IMR-90 (cell line): ENCODE measurements around the gene RGS9BP. TPM values are rescaled to one million over a fixed set of nuclear protein-coding genes. Genes with fewer than 3 reads are reported as not detected.
"Not testable (repeated sequence)": the region's sequence is repeated elsewhere in the genome, so short reads cannot be mapped to it uniquely, and the experiment has no call there.

ENCODE experiments used
- ATAC-seq: fragments of 200-7000 bp; cut with Tn5 transposase; 2 replicates; pipeline ENCODE4 v1.9.1; 2020; ENCODE audit warnings: low read depth, mild to moderate bottlenecking, moderate library complexity
- BruUV-seq: library from RNA; stranded (reverse); fragments of 400-500 nt; replicated peaks from 2 replicates; lab custom pipeline; 2021; lab: Mats Ljungman, UMichigan
- CTCF ChIA-PET: fragments of 300-600 bp; formaldehyde crosslinking; extraction: SDS; loops from one replicate; lab custom pipeline; 2021; ENCODE audit warnings: antibody characterized with exemption; lab: Yijun Ruan, JAX
- POLR2A ChIA-PET: fragments of 300-600 bp; sonication (Branson Sonifier 250); formaldehyde crosslinking; loops from one replicate; lab custom pipeline; 2022; ENCODE audit warnings: antibody characterized with exemption; ENCODE audit not compliant: unreplicated experiment; lab: Charles Lee
- DNase-seq: peaks from one replicate; pipeline ENCODE4 v3.0.0; 2013
- H2AFZ ChIP-seq: replicated peaks from 2 replicates; pipeline ENCODE3; 2013; ENCODE audit warnings: low read length, mild to moderate bottlenecking; ENCODE audit not compliant: poor library complexity
- H2AK5ac ChIP-seq: 2 replicates; pipeline ENCODE4 v1.6.1; 2013; ENCODE audit warnings: low read depth, low read length, inconsistent platforms
- H2AK9ac ChIP-seq: replicated peaks from 2 replicates; pipeline ENCODE3; 2013; ENCODE audit warnings: mild to moderate bottlenecking, low read depth, low read length, moderate library complexity; ENCODE audit not compliant: poor library complexity
- H2BK120ac ChIP-seq: 2 replicates; pipeline ENCODE4 v1.6.1; 2013; ENCODE audit warnings: low read depth, low read length, inconsistent platforms
- H2BK15ac ChIP-seq: 3 replicates; pipeline ENCODE4 v1.6.1; 2013; ENCODE audit warnings: low read depth, low read length, inconsistent platforms
- H2BK20ac ChIP-seq: 2 replicates; pipeline ENCODE4 v1.6.1; 2013; ENCODE audit warnings: low read depth, mild to moderate bottlenecking, inconsistent platforms, low read length, moderate library complexity
- H2BK5ac ChIP-seq: 2 replicates; pipeline ENCODE4 v1.6.1; 2013; ENCODE audit warnings: mild to moderate bottlenecking, low read depth, low read length, inconsistent platforms; ENCODE audit not compliant: poor library complexity, severe bottlenecking
- H3K14ac ChIP-seq: replicated peaks from 2 replicates; pipeline ENCODE4 v1.6.1; 2013; ENCODE audit warnings: low read depth, low read length, inconsistent platforms
- H3K18ac ChIP-seq: 2 replicates; pipeline ENCODE4 v1.6.1; 2013; ENCODE audit warnings: low read depth, low read length, control low read depth
- H3K23ac ChIP-seq: 2 replicates; pipeline ENCODE4 v1.6.1; 2013; ENCODE audit warnings: low read depth, low read length, inconsistent platforms
- H3K27ac ChIP-seq: 2 replicates; pipeline ENCODE4 v1.5.1; 2013; ENCODE audit warnings: mild to moderate bottlenecking, control low read depth, low read length; ENCODE audit not compliant: insufficient read depth
- H3K27me3 ChIP-seq: 2 replicates; pipeline ENCODE4 v1.6.1; 2013; ENCODE audit warnings: low read length; ENCODE audit not compliant: control insufficient read depth, insufficient read depth
- H3K36me3 ChIP-seq: 2 replicates; pipeline ENCODE4 v1.6.1; 2013; ENCODE audit warnings: low read length, mixed read lengths; ENCODE audit not compliant: control insufficient read depth, insufficient read depth
- H3K4ac ChIP-seq: 2 replicates; pipeline ENCODE4 v1.6.1; 2013; ENCODE audit warnings: low read depth, low read length, inconsistent platforms
- H3K4me1 ChIP-seq: 2 replicates; pipeline ENCODE4 v1.6.1; 2013; ENCODE audit warnings: low read length, mixed read lengths; ENCODE audit not compliant: control insufficient read depth, insufficient read depth
- H3K4me2 ChIP-seq: 2 replicates; pipeline ENCODE4 v1.6.1; 2013; ENCODE audit warnings: low read depth, mild to moderate bottlenecking, control low read depth, low read length, moderate library complexity
- H3K4me3 ChIP-seq: 2 replicates; pipeline ENCODE4 v1.5.1; 2013; ENCODE audit warnings: low read depth, mild to moderate bottlenecking, control low read depth, low read length, moderate library complexity; ENCODE audit not compliant: insufficient read depth
- H3K56ac ChIP-seq: 2 replicates; pipeline ENCODE4 v1.6.1; 2013; ENCODE audit warnings: low read length, inconsistent platforms; ENCODE audit not compliant: insufficient read depth; ENCODE audit errors: extremely low read depth
- H3K79me1 ChIP-seq, 2 experiments: 2 replicates each; pipeline ENCODE4 v1.6.1; 2013; ENCODE audit warnings: low read length in 2 of 2, inconsistent platforms in 1 of 2, low read depth in 1 of 2
- H3K9ac ChIP-seq: 2 replicates; pipeline ENCODE4 v1.6.1; 2013; ENCODE audit warnings: low read depth, low read length, control low read depth
- H3K9me1 ChIP-seq: 2 replicates; pipeline ENCODE4 v1.6.1; 2013; ENCODE audit warnings: low read length, inconsistent platforms; ENCODE audit not compliant: insufficient read depth
- H3K9me3 ChIP-seq: 2 replicates; pipeline ENCODE4 v1.6.1; 2013; ENCODE audit warnings: low read length; ENCODE audit not compliant: control insufficient read depth, insufficient read depth
- H4K20me1 ChIP-seq: 2 replicates; pipeline ENCODE4 v1.6.1; 2013; ENCODE audit warnings: low read length, inconsistent platforms; ENCODE audit not compliant: insufficient read depth
- H4K5ac ChIP-seq: 2 replicates; pipeline ENCODE4 v1.6.1; 2013; ENCODE audit warnings: mild to moderate bottlenecking, low read depth, low read length, control low read depth
- H4K8ac ChIP-seq, 2 experiments: 2 replicates each; pipeline ENCODE4 v1.6.1; 2013; ENCODE audit warnings: low read depth in 2 of 2, low read length in 2 of 2, control low read depth in 1 of 2, inconsistent platforms in 1 of 2
- H4K91ac ChIP-seq: 2 replicates; pipeline ENCODE4 v1.6.1; 2013; ENCODE audit warnings: low read depth, low read length, inconsistent platforms; ENCODE audit not compliant: insufficient read depth
- CEBPB ChIP-seq: IDR thresholded peaks from 2 replicates; pipeline ENCODE4 v1.6.1; 2012; ENCODE audit warnings: low read depth, low read length, improper control_type of control experiment
- MXI1 ChIP-seq: IDR thresholded peaks from 2 replicates; pipeline ENCODE4 v1.6.1; 2012; ENCODE audit warnings: low read depth, mild to moderate bottlenecking, low read length, moderate library complexity, borderline replicate concordance
- RCOR1 ChIP-seq: IDR thresholded peaks from 2 replicates; pipeline ENCODE4 v1.6.1; 2012; ENCODE audit warnings: mild to moderate bottlenecking, low read length, improper control_type of control experiment; ENCODE audit not compliant: insufficient replicate concordance
- SMC3 ChIP-seq: fragments of 150-350 bp; IDR thresholded peaks from 2 replicates; pipeline ENCODE4 v1.6.1; 2016; ENCODE audit warnings: low read depth, mild to moderate bottlenecking, antibody characterized with exemption, low read length, moderate library complexity
- WGBS, 2 experiments: methylation state at CpG; one replicate each; pipeline versions ENCODE4 v1.1.5 to v1.1.7; 2013; ENCODE audit warnings: missing lambda C conversion rate in 2 of 2; ENCODE audit not compliant: insufficient read length in 1 of 2; ENCODE audit errors: extremely low coverage in 2 of 2; 5-methylcytosine and 5-hydroxymethylcytosine counted together
- dilution Hi-C: fragments of 300-500 bp; cut with HindIII; formaldehyde crosslinking; loops from one replicate; pipeline ENCODE4 v1.14.3; 2018; ENCODE audit warnings: low sequenced_read_pairs; ENCODE audit not compliant: unreplicated experiment
- in situ Hi-C: fragments of 300-500 bp; cut with MboI; formaldehyde crosslinking; loops from 3 replicates; pipeline ENCODE4 v1.14.3; 2019; ENCODE audit warnings: low sequenced_read_pairs, inconsistent platforms, mixed read lengths
- intact Hi-C: fragments of 100-400 bp; cut with micrococcal nuclease; formaldehyde crosslinking; loops from 2 replicates; pipeline ENCODE4 v1.10.0; 2022
- polyA plus RNA-seq, 3 experiments: library from polyadenylated mRNA; depleted of rRNA; stranded (reverse); fragments of >200 nt; gene quantifications; 2 replicates each; pipeline ENCODE4 v1.2.3, GENCODE V29; 2012; ENCODE audit warnings: low replicate concordance in 1 of 3
- total RNA-seq: library from RNA; depleted of rRNA; stranded (reverse); fragments of >200 nt; gene quantifications from 2 replicates; pipeline ENCODE4 v1.2.3, GENCODE V29; 2012
- TF ChIP-seq, protein P1 (sequence below): fragments of 150-350 bp; IDR thresholded peaks from 2 replicates; pipeline ENCODE4 v1.6.1; 2016; ENCODE audit warnings: low read depth, mild to moderate bottlenecking, low read length, moderate library complexity, borderline replicate concordance

Gene RGS9BP
- total and polyA plus RNA-seq, 2 of the 4 experiments (the other 2 are of a cell fraction): 0.03 to 0.18 TPM

DNA sequence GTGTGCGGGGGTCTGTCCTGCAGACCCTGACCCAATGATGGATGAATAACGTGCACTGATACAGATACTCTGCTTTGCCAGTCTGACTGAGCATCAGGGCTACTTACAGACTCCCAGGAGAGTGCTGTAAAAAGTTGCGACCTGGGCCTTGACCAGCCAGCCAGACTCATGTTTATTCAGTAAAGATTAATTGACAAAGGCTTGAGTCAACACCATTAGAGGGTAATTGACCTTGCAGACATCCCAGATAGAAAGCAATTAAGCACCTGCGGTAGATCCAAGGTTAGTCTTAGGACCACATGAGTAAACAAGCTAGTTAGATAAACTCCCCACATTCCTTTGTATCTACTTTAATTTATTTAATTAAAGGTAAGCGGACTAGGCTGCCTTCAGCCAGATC, 26.4 kb downstream of the RGS9BP start:
- H3K4me2 ChIP-seq: no peak overlapping the region
- dilution Hi-C loops (no loop called here), intact Hi-C loops (no loop called here), in situ Hi-C loops (no loop called here)
- H3K4me3 ChIP-seq: no peak overlapping the region
- peaks cover 4% of the 10 kb centered on the region; the same call in 1 of the 2 replicates for H4K20me1 ChIP-seq
- H3K18ac ChIP-seq: no peak overlapping the region
- no peak overlapping the region for H3K27ac ChIP-seq
- no peak overlapping the region for H2BK15ac ChIP-seq
- ChIA-PET POLR2A (no interaction called here), CTCF (no interaction called here)
- H2AK9ac ChIP-seq: no peak overlapping the region
- H2AK5ac ChIP-seq: no peak overlapping the region
- H3K23ac ChIP-seq: no peak overlapping the region
- no peak overlapping the region for H2AFZ ChIP-seq
- no peaks in the 10 kb centered on the region for H3K27me3 ChIP-seq
- H2BK20ac ChIP-seq: no peak overlapping the region
- H4K91ac ChIP-seq: no peak overlapping the region
- H3K9me3 ChIP-seq: peaks cover 4% of the 10 kb centered on the region; the same call in 1 of the 2 replicates
- H4K5ac ChIP-seq: no peak overlapping the region
- H3K9me1 ChIP-seq: no peaks in the 10 kb centered on the region
- H3K4me1 ChIP-seq: no peaks in the 10 kb centered on the region
- no peak overlapping the region for H2BK120ac ChIP-seq
- no peak overlapping the region for H3K56ac ChIP-seq
- no peak for DNase-seq
- BruUV-seq: no TSS peak
- no peak overlapping the region for H4K8ac ChIP-seq
- no peak for ATAC-seq
- H2BK5ac ChIP-seq: no peak overlapping the region
- no peak overlapping the region for H3K14ac ChIP-seq
- peaks cover 12% of the 10 kb centered on the region for H3K36me3 ChIP-seq
- TF ChIP-seq SMC3 (no peak), RCOR1 (no peak), MXI1 (no peak), CEBPB (no peak)
- TF ChIP-seq, protein P1, sequence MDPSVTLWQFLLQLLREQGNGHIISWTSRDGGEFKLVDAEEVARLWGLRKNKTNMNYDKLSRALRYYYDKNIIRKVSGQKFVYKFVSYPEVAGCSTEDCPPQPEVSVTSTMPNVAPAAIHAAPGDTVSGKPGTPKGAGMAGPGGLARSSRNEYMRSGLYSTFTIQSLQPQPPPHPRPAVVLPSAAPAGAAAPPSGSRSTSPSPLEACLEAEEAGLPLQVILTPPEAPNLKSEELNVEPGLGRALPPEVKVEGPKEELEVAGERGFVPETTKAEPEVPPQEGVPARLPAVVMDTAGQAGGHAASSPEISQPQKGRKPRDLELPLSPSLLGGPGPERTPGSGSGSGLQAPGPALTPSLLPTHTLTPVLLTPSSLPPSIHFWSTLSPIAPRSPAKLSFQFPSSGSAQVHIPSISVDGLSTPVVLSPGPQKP: no peak
- 67% methylated on average over 1 of the region's 5 CpGs; no CpG with 5 or more reads in 1 of the 2 experiments for WGBS, 2 experiments
- H3K79me1 ChIP-seq: peaks cover 2 to 16% of the 10 kb centered on the region in 2 experiments; a peak in 2 of 4 replicates
- H3K9ac ChIP-seq: no peak overlapping the region
- no peak overlapping the region for H3K4ac ChIP-seq

DNA sequence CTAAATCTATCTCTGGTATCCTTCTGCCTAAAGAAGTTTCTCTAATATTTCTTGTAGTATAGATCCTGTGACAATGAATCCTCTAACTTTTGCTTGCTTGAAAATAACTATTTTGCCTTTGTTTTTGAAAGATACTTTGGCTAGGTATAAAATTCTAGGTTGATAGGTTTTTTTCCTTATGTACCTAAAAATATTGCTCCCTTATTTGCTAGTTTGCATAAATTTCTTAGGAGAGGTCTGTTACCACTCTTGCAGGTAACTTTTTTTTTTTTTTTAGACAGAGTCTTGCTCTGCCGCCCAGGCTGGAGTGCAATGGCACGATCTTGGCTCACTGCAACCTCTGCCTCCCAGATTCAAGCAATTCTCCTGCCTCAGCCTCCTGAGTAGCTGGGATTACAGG, 28.4 kb downstream of the RGS9BP start:
- H2BK120ac ChIP-seq, H3K56ac ChIP-seq, H3K27me3 ChIP-seq, H3K9me1 ChIP-seq, H3K4me3 ChIP-seq, H3K9me3 ChIP-seq, DNase-seq, H3K18ac ChIP-seq, CTCF ChIA-PET, H3K4me2 ChIP-seq, in situ Hi-C loops, intact Hi-C loops, H2AK5ac ChIP-seq, H4K5ac ChIP-seq, H3K27ac ChIP-seq, H2BK15ac ChIP-seq, H2AFZ ChIP-seq, H4K8ac ChIP-seq, H3K9ac ChIP-seq, H3K4me1 ChIP-seq, dilution Hi-C loops, H3K36me3 ChIP-seq, BruUV-seq, H4K20me1 ChIP-seq, H3K4ac ChIP-seq, POLR2A ChIA-PET, H2BK5ac ChIP-seq, H2BK20ac ChIP-seq, H3K23ac ChIP-seq, H2AK9ac ChIP-seq, H4K91ac ChIP-seq, ATAC-seq, H3K14ac ChIP-seq: not testable (repeated sequence)
- peaks cover 5 to 19% of the 10 kb centered on the region in 2 experiments; a peak in 2 of 4 replicates for H3K79me1 ChIP-seq
- WGBS, 2 experiments: no CpG with 5 or more reads among the region's 2 CpGs
